Measurements from ENCODE around the gene GJB4. TPM values are rescaled to one million over a fixed set of nuclear protein-coding genes. Genes with fewer than 3 reads are reported as not detected.

Gene GJB4
- total RNA-seq, 2 experiments from 2014 or later = not detected

- intact Hi-C loops (cut with micrococcal nuclease) = no loop called here
- peaks cover 2% of the 10 kb centered on the region for H3K4me1 Mint-ChIP-seq (ENCODE audit: low read depth)
- DNase-seq (no peak), ATAC-seq (no peak)
- H3K36me3 Mint-ChIP-seq (ENCODE audit: low read depth) = no peaks in the 10 kb centered on the region
- peaks cover 35% of the 10 kb centered on the region for H3K27me3 Mint-ChIP-seq
- H3K9me3 Mint-ChIP-seq = no peaks in the 10 kb centered on the region
- no peak overlapping the region for H3K4me3 Mint-ChIP-seq
- no peak overlapping the region for H3K27ac Mint-ChIP-seq
- ChIA-PET CTCF (interaction anchor here (2.6 kb wide), 1 partner anchor 73 kb away, joined by 11 read pairs; no protein-coding TSS in a partner anchor), POLR2A (interaction anchor here (1.1 kb wide), 1 partner anchor 15 kb away, joined by 3 read pairs; no protein-coding TSS in a partner anchor)
- TF ChIP-seq CTCF (IDR thresholded peaks at IDR 0.05) = no peak
Measured at GRCh38 chr1:34779962-34780361, 20.4 kb downstream of the GJB4 start.

GRCh38 chr1:34780528-34780927 is 21.0 kb downstream of the GJB4 start:
- POLR2A ChIA-PET = interaction anchor here (1.1 kb wide), 1 partner anchor 15 kb away, joined by 3 read pairs; no protein-coding TSS in a partner anchor
- TF ChIP-seq CTCF (IDR thresholded peaks at IDR 0.05) = no peak
- CTCF ChIA-PET = no interaction called here
- DNase-seq = no peak
- intact Hi-C loops (cut with micrococcal nuclease) = no loop called here
- H3K9me3 Mint-ChIP-seq = no peaks in the 10 kb centered on the region
- H3K27ac Mint-ChIP-seq = no peak overlapping the region
- ATAC-seq = no peak
- no peaks in the 10 kb centered on the region for H3K36me3 Mint-ChIP-seq (ENCODE audit: low read depth)
- H3K4me1 Mint-ChIP-seq (ENCODE audit: low read depth) = peaks cover 2% of the 10 kb centered on the region
- peaks cover 38% of the 10 kb centered on the region for H3K27me3 Mint-ChIP-seq
- H3K4me3 Mint-ChIP-seq = no peak overlapping the region

- TF ChIP-seq CTCF (IDR thresholded peaks at IDR 0.05) = no peak
- CTCF ChIA-PET = interaction anchor here (1.7 kb wide), 1 partner anchor 72 kb away, joined by 14 read pairs; no protein-coding TSS in a partner anchor
- intact Hi-C loops (cut with micrococcal nuclease) = no loop called here
- Mint-ChIP-seq H3K9me3 (no peaks in the 10 kb centered on the region), H3K36me3 (ENCODE audit: low read depth) (no peaks in the 10 kb centered on the region), H3K27me3 (peaks cover 38% of the 10 kb centered on the region), H3K4me3 (no peak within 1 kb of the TSS), H3K4me1 (ENCODE audit: low read depth) (peaks cover 2% of the 10 kb centered on the region), H3K27ac (no peak within 1 kb of the TSS)
- DNase-seq (peak; percentile 36), ATAC-seq (peak; percentile 49)
- POLR2A ChIA-PET = interaction anchor here (1.1 kb wide), 1 partner anchor 14 kb away, joined by 3 read pairs; no protein-coding TSS in a partner anchor
Measured at GRCh38 chr1:34781071-34781843, 21.7 kb downstream of the GJB4 start, which contains the start of gene GJB3. Gene GJB3, plus strand, starts transcription at chr1:34781214. Its CDS starts 3,549 bp downstream, at chr1:34784763.

- no peak overlapping the region for H3K4me3 Mint-ChIP-seq
- DNase-seq = no peak
- H3K4me1 Mint-ChIP-seq (ENCODE audit: low read depth) = peaks cover 2% of the 10 kb centered on the region
- H3K27me3 Mint-ChIP-seq = peaks cover 41% of the 10 kb centered on the region
- ChIA-PET POLR2A (no interaction called here), CTCF (interaction anchor here (1.7 kb wide), 1 partner anchor 71 kb away, joined by 14 read pairs; no protein-coding TSS in a partner anchor)
- H3K27ac Mint-ChIP-seq = no peak overlapping the region
- H3K9me3 Mint-ChIP-seq = no peaks in the 10 kb centered on the region
- no peaks in the 10 kb centered on the region for H3K36me3 Mint-ChIP-seq (ENCODE audit: low read depth)
- no peak for ATAC-seq
- intact Hi-C loops (cut with micrococcal nuclease) = no loop called here
- TF ChIP-seq CTCF (IDR thresholded peaks at IDR 0.05) = no peak
Measured at GRCh38 chr1:34781844-34782391, 22.4 kb downstream of the GJB4 start.
